Prostate gland (tissue), 2 donors: Measurements from ENCODE around the gene GSTM2. TPM values are rescaled to one million over a fixed set of nuclear protein-coding genes. Genes with fewer than 3 reads are reported as not detected.
"Not testable (repeated sequence)": the region's sequence is repeated elsewhere in the genome, so short reads cannot be mapped to it uniquely, and the experiment has no call there.

Experiments
- DNase-seq: peaks from one replicate; pipeline ENCODE4 v3.0.0-alpha.2; 2019; ENCODE audit warnings: low spot score
- H3K27ac ChIP-seq, 2 donors: fragments of 200-600 bp; sonication (generic); 2 replicates each; pipeline ENCODE4 v1.5.1; 2017 to 2019
- H3K27me3 ChIP-seq: fragments of 200-600 bp; sonication (generic); replicated peaks from 2 replicates; pipeline ENCODE4 v1.5.1; 2019; ENCODE audit not compliant: insufficient read depth
- H3K36me3 ChIP-seq, 2 donors: fragments of 200-600 bp; sonication (generic); 1 replicate in 1 of 2; 2 replicates in 1 of 2; pipeline versions ENCODE4 v1.5.1 to v1.8.1; 2017 to 2019
- H3K4me1 ChIP-seq: fragments of 200-600 bp; sonication (generic); replicated peaks from 2 replicates; pipeline ENCODE4 v1.5.1; 2019
- H3K4me3 ChIP-seq, 2 donors: fragments of 200-600 bp; sonication (generic); 2 replicates each; pipeline ENCODE4 v1.5.1; 2017 to 2019
- H3K9me3 ChIP-seq: fragments of 200-600 bp; sonication (generic); 2 replicates; pipeline ENCODE4 v1.5.1; 2017
- POLR2A ChIP-seq: fragments of 450-650 bp; IDR thresholded peaks from one replicate; pipeline ENCODE4 v1.6.1; 2016; ENCODE audit warnings: antibody characterized with exemption, mild to moderate bottlenecking
- POLR2AphosphoS5 ChIP-seq: sonication (generic); formaldehyde crosslinking; IDR thresholded peaks from one replicate; pipeline ENCODE4 v1.6.1; 2017; ENCODE audit warnings: antibody characterized with exemption
- WGBS: methylation state at CpG from one replicate; pipeline ENCODE4 v1.1.5; 2018; 5-methylcytosine and 5-hydroxymethylcytosine counted together
- intact Hi-C: fragments of 100-400 bp; cut with DNase I; formaldehyde crosslinking; loops from one replicate; pipeline ENCODE4 v1.14.2; 2022
- total RNA-seq, 2 donors: library from RNA; depleted of rRNA; stranded (reverse); fragments of >200 nt; gene quantifications; one replicate each; pipeline ENCODE4 v1.1.0, GENCODE V29; 2016
- TF ChIP-seq, protein P1 (sequence below), 4 experiments: fragments of 200-600 bp in 2 of 4; fragments of 450-650 bp in 2 of 4; sonication (generic) in 2 of 4; IDR thresholded peaks; 1 replicate in 3 of 4; 2 replicates in 1 of 4; pipeline ENCODE4 v1.5.1; 2016 to 2019; ENCODE audit warnings: antibody characterized with exemption in 4 of 4, mild to moderate bottlenecking in 2 of 4, moderate library complexity in 2 of 4

GSTM2 gene
- total RNA-seq, 2 donors from 2014 or later, result 47.5 to 79.5 TPM

DNA sequence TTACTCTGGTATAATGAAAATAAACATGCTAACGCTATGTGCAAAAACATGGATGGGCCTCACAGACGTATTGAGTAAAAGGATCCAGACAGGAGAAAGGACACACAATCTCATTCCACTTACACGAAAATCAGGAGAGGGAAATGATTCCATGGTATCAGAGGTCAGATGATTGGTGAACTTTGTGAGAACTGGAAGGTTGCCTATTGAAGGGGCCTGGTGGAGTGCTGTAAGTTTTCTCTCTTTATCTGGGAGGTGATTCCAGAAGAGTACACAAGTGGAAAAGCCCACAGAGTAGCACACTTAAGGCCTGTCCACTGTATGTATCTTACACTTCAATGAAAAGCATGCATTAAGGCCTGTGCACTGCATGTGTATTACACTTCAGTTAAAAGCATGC lies 9.6 kb downstream of the GSTM2 start:
- WGBS, result 80% methylated on average over 3 of the region's 3 CpGs
- Histone ChIP-seq H3K27me3 (no peaks in the 10 kb centered on the region), H3K9me3 (no peaks in the 10 kb centered on the region), H3K4me3 (no peak overlapping the region), H3K4me1 (no peaks in the 10 kb centered on the region), H3K27ac (no peak overlapping the region), H3K36me3 (no peaks in the 10 kb centered on the region)
- DNase-seq, result no peak
- no peak for TF ChIP-seq POLR2A
- TF ChIP-seq POLR2AphosphoS5, result no peak
- TF ChIP-seq, protein P1, sequence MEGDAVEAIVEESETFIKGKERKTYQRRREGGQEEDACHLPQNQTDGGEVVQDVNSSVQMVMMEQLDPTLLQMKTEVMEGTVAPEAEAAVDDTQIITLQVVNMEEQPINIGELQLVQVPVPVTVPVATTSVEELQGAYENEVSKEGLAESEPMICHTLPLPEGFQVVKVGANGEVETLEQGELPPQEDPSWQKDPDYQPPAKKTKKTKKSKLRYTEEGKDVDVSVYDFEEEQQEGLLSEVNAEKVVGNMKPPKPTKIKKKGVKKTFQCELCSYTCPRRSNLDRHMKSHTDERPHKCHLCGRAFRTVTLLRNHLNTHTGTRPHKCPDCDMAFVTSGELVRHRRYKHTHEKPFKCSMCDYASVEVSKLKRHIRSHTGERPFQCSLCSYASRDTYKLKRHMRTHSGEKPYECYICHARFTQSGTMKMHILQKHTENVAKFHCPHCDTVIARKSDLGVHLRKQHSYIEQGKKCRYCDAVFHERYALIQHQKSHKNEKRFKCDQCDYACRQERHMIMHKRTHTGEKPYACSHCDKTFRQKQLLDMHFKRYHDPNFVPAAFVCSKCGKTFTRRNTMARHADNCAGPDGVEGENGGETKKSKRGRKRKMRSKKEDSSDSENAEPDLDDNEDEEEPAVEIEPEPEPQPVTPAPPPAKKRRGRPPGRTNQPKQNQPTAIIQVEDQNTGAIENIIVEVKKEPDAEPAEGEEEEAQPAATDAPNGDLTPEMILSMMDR (IDR thresholded peaks at IDR 0.05), result no peak
- intact Hi-C loops, result no loop called here

DNA sequence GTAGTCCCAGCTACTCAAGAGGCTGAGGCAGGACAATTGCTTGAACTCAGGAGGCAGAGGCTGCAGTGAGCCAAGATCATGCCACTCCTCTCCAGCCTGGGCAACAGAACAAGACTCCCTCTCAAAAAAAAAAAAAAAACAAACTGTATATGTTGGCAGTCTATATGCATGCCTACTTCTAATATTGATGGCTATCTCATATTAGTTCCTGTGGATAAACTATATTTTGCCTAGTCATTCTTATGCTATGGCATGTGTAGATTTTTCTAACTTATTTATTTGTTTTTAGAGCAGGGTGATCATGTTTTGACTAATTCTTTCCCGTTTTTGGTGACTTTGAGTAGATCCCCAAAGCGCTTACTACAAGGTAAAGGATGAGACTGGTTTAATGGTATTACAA lies 10.8 kb downstream of the GSTM2 start:
- H3K36me3 ChIP-seq, H3K27me3 ChIP-seq, H3K9me3 ChIP-seq, intact Hi-C loops, H3K4me3 ChIP-seq, H3K27ac ChIP-seq, DNase-seq, H3K4me1 ChIP-seq: not testable (repeated sequence)
- WGBS, result 85% methylated on average over 2 of the region's 2 CpGs

DNA sequence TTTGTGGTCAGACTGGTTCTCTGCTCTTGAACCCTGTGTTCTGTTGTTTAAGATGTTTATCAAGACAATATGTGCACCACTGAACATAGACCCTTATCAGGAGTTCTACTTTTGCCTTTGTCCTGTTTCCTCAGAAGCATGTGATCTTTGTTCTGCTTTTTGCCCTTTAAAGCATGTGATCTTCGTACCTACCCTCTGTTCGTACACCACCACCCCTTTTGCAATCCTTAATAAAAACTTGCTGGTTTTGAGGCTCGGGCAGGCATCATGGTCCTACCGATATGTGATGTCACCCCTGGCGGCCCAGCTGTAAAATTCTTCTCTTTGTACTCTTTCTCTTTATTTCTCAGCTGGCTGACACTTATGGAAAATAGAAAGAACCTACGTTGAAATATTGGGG lies 16.9 kb downstream of the GSTM2 start:
- H3K4me1 ChIP-seq, H3K27me3 ChIP-seq, H3K4me3 ChIP-seq, H3K9me3 ChIP-seq, H3K36me3 ChIP-seq, H3K27ac ChIP-seq, intact Hi-C loops, DNase-seq: not testable (repeated sequence)
- no CpG with 5 or more reads among the region's 6 CpGs for WGBS

DNA sequence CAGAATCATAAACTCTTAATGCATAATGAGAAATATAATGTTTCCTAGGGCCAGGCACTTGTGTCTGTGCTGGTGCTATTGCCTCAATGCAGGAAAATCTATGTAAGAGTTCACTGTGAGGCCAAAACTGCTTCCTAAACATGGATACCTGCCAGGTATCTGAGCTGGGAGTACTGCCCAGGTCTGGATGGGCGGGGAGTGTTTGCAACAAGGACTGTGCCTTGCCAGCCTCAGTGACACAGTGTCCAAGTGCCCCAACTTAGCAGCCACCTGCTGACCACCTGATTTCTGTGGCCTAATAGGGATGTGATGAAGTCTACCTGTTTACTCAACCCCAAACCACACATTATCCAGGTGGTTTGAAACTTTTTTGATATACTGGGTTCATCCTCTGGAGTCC lies 17.5 kb downstream of the GSTM2 start:
- H3K4me3 ChIP-seq, intact Hi-C loops, H3K27ac ChIP-seq, H3K27me3 ChIP-seq, H3K9me3 ChIP-seq, H3K36me3 ChIP-seq, DNase-seq, H3K4me1 ChIP-seq: not testable (repeated sequence)
- WGBS, result no CpG with 5 or more reads among the region's 1 CpG

DNA sequence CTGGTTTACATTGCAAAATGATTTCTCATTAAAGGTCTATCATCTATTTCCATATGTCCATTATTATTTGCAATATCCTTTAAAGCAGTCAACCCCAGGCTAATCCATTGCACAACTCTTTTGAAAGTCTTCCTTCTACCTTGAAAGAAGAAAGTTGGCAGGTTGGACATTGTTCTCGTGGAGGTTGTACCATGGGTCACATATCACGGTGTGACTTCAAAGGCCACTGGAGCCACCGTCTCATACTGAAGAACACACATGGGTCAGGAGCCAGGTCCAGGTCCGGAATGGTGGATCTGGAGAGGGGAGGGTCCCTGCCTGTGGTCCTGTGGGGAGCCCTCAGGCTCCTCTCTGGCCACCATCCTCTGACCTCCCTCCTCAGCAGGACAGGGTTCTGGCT lies 18.0 kb downstream of the GSTM2 start:
- H3K27me3 ChIP-seq, H3K27ac ChIP-seq, intact Hi-C loops, H3K9me3 ChIP-seq, H3K4me3 ChIP-seq, H3K4me1 ChIP-seq, H3K36me3 ChIP-seq, DNase-seq: not testable (repeated sequence)
- WGBS, result no CpG with 5 or more reads among the region's 4 CpGs

DNA sequence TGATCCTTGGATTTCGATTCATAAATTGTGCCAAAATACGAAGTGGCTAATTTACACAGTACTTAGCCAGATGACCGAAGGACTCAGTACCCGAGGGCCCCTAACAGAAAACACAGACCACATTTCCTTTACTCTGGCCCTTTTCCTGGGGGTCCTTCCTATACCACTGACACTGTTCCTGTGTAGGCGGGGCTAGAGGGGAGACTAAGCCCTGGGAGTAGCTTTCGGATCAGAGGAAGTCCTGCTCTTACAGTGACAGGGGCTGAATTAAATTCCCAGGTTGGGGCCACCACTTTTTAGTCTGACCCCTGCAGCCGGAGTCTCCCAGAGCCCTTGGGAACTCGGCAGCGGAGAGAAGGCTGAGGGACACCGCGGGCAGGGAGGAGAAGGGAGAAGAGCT lies 19.3 kb downstream of the GSTM2 start:
- intact Hi-C loops, H3K27ac ChIP-seq: not testable (repeated sequence)
- no CpG with 5 or more reads among the region's 11 CpGs for WGBS

DNA sequence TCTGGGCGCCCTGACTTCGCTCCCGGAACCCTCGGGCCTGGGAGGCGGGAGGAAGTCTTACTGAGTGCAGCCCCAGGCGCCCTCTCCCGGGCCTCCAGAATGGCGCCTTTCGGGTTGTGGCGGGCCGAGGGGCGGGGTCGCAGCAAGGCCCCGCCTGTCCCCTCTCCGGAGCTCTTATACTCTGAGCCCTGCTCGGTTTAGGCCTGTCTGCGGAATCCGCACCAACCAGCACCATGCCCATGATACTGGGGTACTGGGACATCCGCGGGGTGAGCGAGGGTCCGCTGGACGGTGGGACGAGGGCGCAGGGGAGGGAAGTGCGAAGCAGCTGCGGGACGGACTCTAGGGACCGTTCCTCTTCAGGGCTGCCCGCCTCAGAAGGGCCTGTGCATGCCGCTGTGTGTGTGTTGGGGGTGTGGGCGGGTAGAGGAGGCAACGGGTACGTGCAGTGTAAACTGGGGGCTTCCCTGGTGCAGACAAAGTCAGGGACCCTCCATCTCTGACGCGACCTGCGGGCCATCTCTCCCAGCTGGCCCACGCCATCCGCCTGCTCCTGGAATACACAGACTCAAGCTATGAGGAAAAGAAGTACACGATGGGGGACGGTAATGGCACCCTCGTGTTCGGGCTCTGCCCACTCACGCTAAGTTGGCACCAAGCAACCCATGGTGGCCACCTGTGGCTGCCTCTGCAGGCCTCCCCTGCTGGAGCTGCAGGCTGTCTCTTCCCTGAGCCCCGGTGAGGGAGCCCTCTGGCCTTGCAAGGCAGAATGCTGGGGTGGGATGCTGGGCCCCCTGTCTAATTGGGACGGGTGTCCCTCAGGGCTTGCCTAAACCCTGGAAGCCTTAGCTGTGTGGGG lies 20.0 kb downstream of the GSTM2 start, which contains the start of gene GSTM1:
TSS of gene GSTM1 (plus strand) at position 177 of the 859 bp plus-strand sequence. CDS start at position 234, 57 bp downstream.
- intact Hi-C loops, result no loop called here
- TF ChIP-seq, protein P1 (IDR thresholded peaks at IDR 0.05), result no peak
- TF ChIP-seq POLR2AphosphoS5, result no peak
- no peak for TF ChIP-seq POLR2A
- H3K4me3 ChIP-seq, result no peak within 1 kb of the TSS
- no peaks in the 10 kb centered on the region for H3K9me3 ChIP-seq
- H3K36me3 ChIP-seq, result no peaks in the 10 kb centered on the region
- DNase-seq, result no peak
- H3K4me1 ChIP-seq, result no peaks in the 10 kb centered on the region
- H3K27ac ChIP-seq, result no peak within 1 kb of the TSS
- no CpG with 5 or more reads among the region's 46 CpGs for WGBS
- H3K27me3 ChIP-seq, result no peaks in the 10 kb centered on the region

More for the DNA sequence above, 19.3 kb downstream of the GSTM2 start:
- H3K36me3 ChIP-seq, DNase-seq, H3K4me3 ChIP-seq, H3K9me3 ChIP-seq, H3K27me3 ChIP-seq, H3K4me1 ChIP-seq: not testable (repeated sequence)
